Esophagus muscularis mucosa (tissue), 4 donors: ENCODE results near the gene TANGO2. TPM values are rescaled to one million over a fixed set of nuclear protein-coding genes. Genes with fewer than 3 reads are reported as not detected.

ENCODE experiments used
- DNase-seq: peaks from one replicate; pipeline ENCODE4 v3.0.0-alpha.2; 2017; ENCODE audit errors: extremely low spot score
- H3K27ac ChIP-seq, 4 donors: fragments of 200-600 bp; sonication (generic); replicated peaks in 1 of 4; 1 replicate in 3 of 4; 2 replicates in 1 of 4; pipeline ENCODE4 v1.5.1; 2016 to 2019; ENCODE audit warnings: mild to moderate bottlenecking in 1 of 4
- H3K27me3 ChIP-seq, 4 donors: fragments of 200-600 bp; sonication (generic); one replicate each; pipeline versions ENCODE4 v1.5.1 to v1.6.0; 2016 to 2019
- H3K36me3 ChIP-seq, 4 donors: fragments of 200-600 bp; sonication (generic); one replicate each; pipeline ENCODE4 v1.5.1; 2016 to 2019
- H3K4me1 ChIP-seq, 4 donors: fragments of 200-600 bp; sonication (generic); one replicate each; pipeline ENCODE4 v1.5.1; 2016 to 2019
- H3K4me3 ChIP-seq, 4 donors: fragments of 200-600 bp; sonication (generic); 1 replicate in 2 of 4; 2 replicates in 2 of 4; pipeline ENCODE4 v1.5.1; 2016 to 2019; ENCODE audit warnings: mild to moderate bottlenecking in 4 of 4, moderate library complexity in 1 of 4
- H3K9me3 ChIP-seq, 4 donors: fragments of 200-600 bp; sonication (generic); 1 replicate in 3 of 4; 2 replicates in 1 of 4; pipeline ENCODE4 v1.5.1; 2016 to 2019
- EP300 ChIP-seq: sonication (generic); formaldehyde crosslinking; IDR thresholded peaks from one replicate; pipeline ENCODE4 v1.6.1; 2017; ENCODE audit warnings: antibody characterized with exemption
- POLR2A ChIP-seq: fragments of 450-650 bp; IDR thresholded peaks from one replicate; pipeline ENCODE4 v1.6.1; 2017; ENCODE audit warnings: antibody characterized with exemption, moderate library complexity, mild to moderate bottlenecking, low read depth
- POLR2AphosphoS5 ChIP-seq, 2 donors: sonication (generic); formaldehyde crosslinking; IDR thresholded peaks; one replicate each; pipeline ENCODE4 v1.6.1; 2017; ENCODE audit warnings: antibody characterized with exemption in 2 of 2
- WGBS: methylation state at CpG from one replicate; pipeline ENCODE4 v1.1.5; 2018; 5-methylcytosine and 5-hydroxymethylcytosine counted together
- intact Hi-C: fragments of 100-400 bp; cut with DNase I; formaldehyde crosslinking; loops from one replicate; pipeline ENCODE4 v1.15.1; 2023
- total RNA-seq, 4 donors: library from RNA; depleted of rRNA; stranded (reverse); fragments of >200 nt; gene quantifications; one replicate each; pipeline versions ENCODE4 v1.1.0 to v1.2.1, GENCODE V29; 2016
- TF ChIP-seq, protein P1 (sequence below), 3 experiments: fragments of 200-600 bp in 2 of 3; fragments of 450-650 bp in 1 of 3; sonication (generic) in 2 of 3; IDR thresholded peaks; one replicate each; pipeline ENCODE4 v1.5.1; 2017 to 2019; ENCODE audit warnings: antibody characterized with exemption in 3 of 3, mild to moderate bottlenecking in 2 of 3, moderate library complexity in 1 of 3

Gene TANGO2
- total RNA-seq, 4 donors from 2014 or later: 37.1 to 44.4 (median 42.3) TPM

DNA sequence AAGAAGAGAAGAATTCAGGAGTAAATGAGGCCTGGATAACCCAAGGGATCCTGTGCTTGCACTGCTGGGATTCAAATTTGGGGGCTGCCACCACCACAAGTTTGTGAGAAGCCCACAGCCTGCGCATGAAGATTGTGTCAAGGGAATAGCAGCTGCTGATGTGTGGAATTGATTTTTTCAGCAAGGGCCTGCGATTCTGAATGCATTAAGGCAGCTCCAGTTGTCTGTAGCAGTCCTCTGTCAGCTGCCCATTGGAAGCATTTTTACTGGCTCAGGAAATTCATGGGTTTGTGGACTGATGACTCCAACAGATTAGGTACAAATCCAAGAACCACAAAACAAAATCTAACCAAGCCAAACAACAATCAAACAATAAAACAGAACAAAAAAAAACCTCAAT, 18.3 kb upstream of the TANGO2 start:
- WGBS: 75% methylated on average over 2 of the region's 2 CpGs
- intact Hi-C loops: no loop called here
- H3K36me3 ChIP-seq: no peaks in the 10 kb centered on the region
- peak overlapping the region; percentile 40 to 58 (median 53) for H3K27ac ChIP-seq
- TF ChIP-seq POLR2AphosphoS5 (IDR thresholded peaks at IDR 0.05) (no peak), POLR2A (no peak), EP300 (no peak)
- TF ChIP-seq, protein P1, sequence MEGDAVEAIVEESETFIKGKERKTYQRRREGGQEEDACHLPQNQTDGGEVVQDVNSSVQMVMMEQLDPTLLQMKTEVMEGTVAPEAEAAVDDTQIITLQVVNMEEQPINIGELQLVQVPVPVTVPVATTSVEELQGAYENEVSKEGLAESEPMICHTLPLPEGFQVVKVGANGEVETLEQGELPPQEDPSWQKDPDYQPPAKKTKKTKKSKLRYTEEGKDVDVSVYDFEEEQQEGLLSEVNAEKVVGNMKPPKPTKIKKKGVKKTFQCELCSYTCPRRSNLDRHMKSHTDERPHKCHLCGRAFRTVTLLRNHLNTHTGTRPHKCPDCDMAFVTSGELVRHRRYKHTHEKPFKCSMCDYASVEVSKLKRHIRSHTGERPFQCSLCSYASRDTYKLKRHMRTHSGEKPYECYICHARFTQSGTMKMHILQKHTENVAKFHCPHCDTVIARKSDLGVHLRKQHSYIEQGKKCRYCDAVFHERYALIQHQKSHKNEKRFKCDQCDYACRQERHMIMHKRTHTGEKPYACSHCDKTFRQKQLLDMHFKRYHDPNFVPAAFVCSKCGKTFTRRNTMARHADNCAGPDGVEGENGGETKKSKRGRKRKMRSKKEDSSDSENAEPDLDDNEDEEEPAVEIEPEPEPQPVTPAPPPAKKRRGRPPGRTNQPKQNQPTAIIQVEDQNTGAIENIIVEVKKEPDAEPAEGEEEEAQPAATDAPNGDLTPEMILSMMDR (IDR thresholded peaks at IDR 0.05): no peak
- H3K27me3 ChIP-seq: no peaks in the 10 kb centered on the region
- peaks cover 0 to 5% (median 2%) of the 10 kb centered on the region in 4 donors for H3K9me3 ChIP-seq
- no peak for DNase-seq
- no peak overlapping the region for H3K4me3 ChIP-seq
- peaks cover 32 to 50% (median 44%) of the 10 kb centered on the region in 4 donors for H3K4me1 ChIP-seq

DNA sequence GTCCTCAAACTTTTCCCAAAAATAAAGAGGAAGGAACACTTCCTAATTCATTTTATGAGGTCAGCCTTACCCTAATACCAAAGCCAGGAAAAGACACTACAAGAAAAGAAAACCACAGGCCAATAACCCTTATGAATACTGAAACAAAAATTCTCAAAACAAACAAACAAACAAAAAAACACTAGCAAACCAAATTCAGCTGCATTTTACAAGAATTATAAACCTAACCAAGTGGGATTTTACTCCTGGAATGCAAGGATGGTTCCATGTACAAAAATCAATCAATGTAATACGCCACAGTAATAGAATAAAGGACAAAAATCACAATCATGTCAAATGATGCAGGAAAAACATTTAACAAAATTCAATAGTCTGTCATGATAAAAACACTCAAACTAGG, 17.6 kb upstream of the TANGO2 start:
- intact Hi-C loops: no loop called here
- H3K27ac ChIP-seq: no peak overlapping the region
- WGBS: 100% methylated on average over 1 of the region's 1 CpG

DNA sequence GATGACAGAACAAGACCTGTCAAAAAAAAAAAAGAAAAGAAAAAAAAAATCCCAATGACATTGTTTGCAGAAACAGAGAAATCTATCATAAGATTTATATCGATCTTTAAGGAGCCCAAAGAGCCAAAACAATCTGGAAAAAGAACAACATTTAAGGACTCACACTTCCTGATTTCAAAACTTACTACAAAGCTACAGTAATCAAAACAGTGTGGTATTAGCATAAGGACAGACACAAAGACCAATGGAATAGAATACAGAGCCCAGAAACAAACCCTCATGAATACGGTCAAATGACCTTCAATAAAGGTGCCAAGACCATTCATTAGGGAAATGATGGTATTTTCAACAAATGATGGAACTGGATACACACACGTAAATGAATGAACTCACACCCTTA, 16.4 kb upstream of the TANGO2 start:
- DNase-seq: no peak
- Histone ChIP-seq H3K36me3 (no peaks in the 10 kb centered on the region), H3K27me3 (no peaks in the 10 kb centered on the region), H3K4me1 (peaks cover 19 to 31% (median 26%) of the 10 kb centered on the region in 4 donors), H3K4me3 (no peak overlapping the region), H3K27ac (no peak overlapping the region), H3K9me3 (peaks cover 0 to 5% (median 2%) of the 10 kb centered on the region in 4 donors)
- TF ChIP-seq EP300: no peak
- no peak for TF ChIP-seq POLR2A
- TF ChIP-seq, protein P1 (IDR thresholded peaks at IDR 0.05): no peak
- TF ChIP-seq POLR2AphosphoS5 (IDR thresholded peaks at IDR 0.05): no peak
- intact Hi-C loops: no loop called here
- WGBS: 96% methylated on average over 3 of the region's 3 CpGs

More for the DNA sequence above, 17.6 kb upstream of the TANGO2 start:
- Histone ChIP-seq H3K9me3 (peaks cover 0 to 5% (median 2%) of the 10 kb centered on the region in 4 donors), H3K4me1 (peaks cover 31 to 43% (median 37%) of the 10 kb centered on the region in 4 donors), H3K27me3 (no peaks in the 10 kb centered on the region), H3K4me3 (no peak overlapping the region), H3K36me3 (no peaks in the 10 kb centered on the region)
- no peak for DNase-seq
- TF ChIP-seq POLR2AphosphoS5 (IDR thresholded peaks at IDR 0.05) (no peak), POLR2A (no peak), EP300 (no peak)
- TF ChIP-seq, protein P1 (IDR thresholded peaks at IDR 0.05): no peak

GRCh38 chr22:20008221-20008995, 12.5 kb upstream of the TANGO2 start:
- Histone ChIP-seq H3K4me3 (no peak overlapping the region), H3K9me3 (peaks cover 0 to 3% (median under 1%) of the 10 kb centered on the region in 4 donors), H3K4me1 (peaks cover 4 to 12% (median 6%) of the 10 kb centered on the region in 4 donors), H3K36me3 (no peaks in the 10 kb centered on the region), H3K27me3 (no peaks in the 10 kb centered on the region), H3K27ac (no peak overlapping the region)
- intact Hi-C loops: no loop called here
- 83% methylated on average over 10 of the region's 11 CpGs for WGBS
- TF ChIP-seq EP300 (no peak), POLR2A (no peak), POLR2AphosphoS5 (IDR thresholded peaks at IDR 0.05) (no peak)
- TF ChIP-seq, protein P1 (IDR thresholded peaks at IDR 0.05): no peak
- no peak for DNase-seq
